MM.1S (cell line): Measurements from ENCODE around the gene NPFFR1.

Source experiments
- DNase-seq: peaks from one replicate; pipeline ENCODE4 v3.0.0-alpha.2; 2015
- H2AFZ ChIP-seq: fragments of 300-600 bp; sonication (generic); 2 replicates; pipeline ENCODE4 v1.6.0; 2016; ENCODE audit warnings: antibody characterized with exemption, low read length
- H3F3A ChIP-seq: fragments of 300-600 bp; sonication (generic); 2 replicates; pipeline ENCODE4 v1.6.1; 2016; ENCODE audit warnings: mild to moderate bottlenecking, antibody characterized with exemption, low read length, moderate library complexity, mixed read lengths; ENCODE audit not compliant: insufficient read depth
- H3K27ac ChIP-seq: fragments of 300-600 bp; sonication (generic); 2 replicates; pipeline ENCODE4 v1.5.1; 2016; ENCODE audit warnings: mild to moderate bottlenecking, low read length
- H3K27me3 ChIP-seq: fragments of 300-600 bp; sonication (generic); replicated peaks from 2 replicates; pipeline ENCODE4 v1.6.0; 2016; ENCODE audit warnings: low read length; ENCODE audit not compliant: insufficient read depth
- H3K36me3 ChIP-seq: fragments of 300-600 bp; sonication (generic); replicated peaks from 2 replicates; pipeline ENCODE4 v1.6.1; 2016; ENCODE audit warnings: mild to moderate bottlenecking, low read length, mixed read lengths; ENCODE audit not compliant: insufficient read depth
- H3K4me1 ChIP-seq: fragments of 300-600 bp; sonication (generic); 2 replicates; pipeline ENCODE4 v1.6.1; 2016; ENCODE audit warnings: low read length, mixed read lengths
- H3K4me2 ChIP-seq: fragments of 300-600 bp; sonication (generic); 2 replicates; pipeline ENCODE4 v1.6.0; 2016; ENCODE audit warnings: low read depth, low read length
- H3K4me3 ChIP-seq: fragments of 300-600 bp; sonication (generic); 2 replicates; pipeline ENCODE4 v1.5.1; 2016; ENCODE audit warnings: low read length, mixed read lengths
- H3K79me2 ChIP-seq: fragments of 300-600 bp; sonication (generic); 2 replicates; pipeline ENCODE4 v1.6.1; 2016; ENCODE audit warnings: mixed run types, low read length, mixed read lengths
- H3K9ac ChIP-seq: fragments of 300-600 bp; sonication (generic); 2 replicates; pipeline ENCODE4 v1.6.1; 2016; ENCODE audit warnings: low read length, mixed read lengths
- H3K9me2 ChIP-seq: fragments of 300-600 bp; sonication (generic); replicated peaks from 2 replicates; pipeline ENCODE4 v1.6.1; 2016; ENCODE audit warnings: mild to moderate bottlenecking, low read length, mixed read lengths; ENCODE audit not compliant: insufficient read depth
- H3K9me3 ChIP-seq: fragments of 300-600 bp; sonication (generic); replicated peaks from 2 replicates; pipeline ENCODE4 v1.6.1; 2016; ENCODE audit warnings: mild to moderate bottlenecking, low read length, mixed read lengths; ENCODE audit not compliant: insufficient read depth
- H4K20me1 ChIP-seq: fragments of 300-600 bp; sonication (generic); 2 replicates; pipeline ENCODE4 v1.6.1; 2016; ENCODE audit warnings: mild to moderate bottlenecking, low read length, moderate library complexity, mixed read lengths; ENCODE audit not compliant: insufficient read depth
- CTCF ChIP-seq: fragments of 300-600 bp; sonication (generic); IDR thresholded peaks from 2 replicates; pipeline ENCODE4 v1.5.1; 2016; ENCODE audit warnings: antibody characterized with exemption, low read length, mixed read lengths
- EZH2 ChIP-seq: fragments of 300-600 bp; sonication (generic); optimal IDR thresholded peaks from 2 replicates; pipeline ENCODE3; 2017; ENCODE audit warnings: low read depth, mild to moderate bottlenecking, antibody characterized with exemption, low read length, mixed read lengths
- EZH2phosphoT487 ChIP-seq: fragments of 300-600 bp; sonication (generic); IDR thresholded peaks from 2 replicates; pipeline ENCODE4 v1.6.1; 2018; ENCODE audit warnings: antibody characterized with exemption, low read length

The NPFFR1 gene

DNA sequence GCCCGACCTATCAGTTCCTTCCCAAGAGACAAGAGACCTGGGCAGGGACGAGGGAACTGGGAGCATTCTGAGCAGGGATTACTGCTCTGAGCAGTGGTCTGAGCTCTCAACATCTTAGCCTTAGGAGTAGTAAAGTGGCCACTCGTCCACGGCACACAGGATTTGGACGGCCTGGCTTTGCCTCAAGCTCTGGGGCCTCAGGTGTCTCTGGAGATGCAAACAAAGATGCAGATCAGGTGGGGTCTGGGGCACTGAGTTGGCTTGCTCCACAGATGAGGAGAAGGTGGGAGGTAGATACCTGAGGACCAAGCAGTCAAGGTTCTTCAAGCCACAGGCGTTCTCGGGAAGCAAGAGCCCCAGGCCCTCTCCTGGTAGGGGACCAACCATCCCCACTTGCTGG is 16.1 kb upstream of the NPFFR1 start:
- H2AFZ ChIP-seq, result no peak overlapping the region
- no peaks in the 10 kb centered on the region for H3K36me3 ChIP-seq
- TF ChIP-seq EZH2phosphoT487 (no peak), EZH2 (no peak), CTCF (no peak)
- no peaks in the 10 kb centered on the region for H4K20me1 ChIP-seq
- H3K9me2 ChIP-seq, result no peaks in the 10 kb centered on the region
- H3K27ac ChIP-seq, result no peak overlapping the region
- no peak overlapping the region for H3K4me2 ChIP-seq
- H3K27me3 ChIP-seq, result no peaks in the 10 kb centered on the region
- H3F3A ChIP-seq, result no peaks in the 10 kb centered on the region
- DNase-seq, result no peak
- H3K4me3 ChIP-seq, result no peak overlapping the region
- no peak overlapping the region for H3K9ac ChIP-seq
- H3K79me2 ChIP-seq, result no peaks in the 10 kb centered on the region
- 0 out of 2 replicates have a peak, but pooled peaks cover 3% of the 10 kb centered on the region for H3K4me1 ChIP-seq
- no peaks in the 10 kb centered on the region for H3K9me3 ChIP-seq

- Histone ChIP-seq H3K4me3 (no peak overlapping the region), H3K27ac (no peak overlapping the region), H3K9ac (no peak overlapping the region), H2AFZ (no peak overlapping the region), H3K9me3 (no peaks in the 10 kb centered on the region), H3K27me3 (no peaks in the 10 kb centered on the region), H3F3A (peaks cover 2% of the 10 kb centered on the region; the same call in 1 of the 2 replicates), H4K20me1 (no peaks in the 10 kb centered on the region), H3K36me3 (no peaks in the 10 kb centered on the region), H3K4me2 (no peak overlapping the region), H3K4me1 (peaks cover 3% of the 10 kb centered on the region), H3K9me2 (no peaks in the 10 kb centered on the region), H3K79me2 (no peaks in the 10 kb centered on the region)
- no peak for DNase-seq
- TF ChIP-seq EZH2phosphoT487 (no peak), CTCF (no peak), EZH2 (no peak)
These were observed 14.6 kb upstream of the NPFFR1 start for GRCh38 chr10:70298393-70298792.

GRCh38 chr10:70297224-70297623 is 13.4 kb upstream of the NPFFR1 start:
- no peak for DNase-seq
- Histone ChIP-seq H3K9ac (no peak overlapping the region), H3K79me2 (no peaks in the 10 kb centered on the region), H3K4me1 (peaks cover 13% of the 10 kb centered on the region), H3K4me2 (no peak overlapping the region), H2AFZ (no peak overlapping the region), H3K27me3 (no peaks in the 10 kb centered on the region), H3F3A (peaks cover 7% of the 10 kb centered on the region; the same call in 1 of the 2 replicates), H3K9me2 (no peaks in the 10 kb centered on the region), H3K9me3 (no peaks in the 10 kb centered on the region), H3K36me3 (no peaks in the 10 kb centered on the region), H4K20me1 (no peaks in the 10 kb centered on the region), H3K27ac (no peak overlapping the region), H3K4me3 (no peak overlapping the region)
- TF ChIP-seq CTCF (no peak), EZH2 (no peak), EZH2phosphoT487 (no peak)
